IPS-18c (cell line): ENCODE data around the gene NR1H3.
"Not testable (repeated sequence)": the region's sequence is repeated elsewhere in the genome, so short reads cannot be mapped to it uniquely, and the experiment has no call there.

Experiments used
- H3K4me3 ChIP-seq: 2 replicates; pipeline ENCODE4 v1.7.0; 2013; ENCODE audit warnings: low read depth, mild to moderate bottlenecking, low read length, moderate library complexity; ENCODE audit not compliant: insufficient read depth
- H3K9me3 ChIP-seq: one replicate; pipeline ENCODE4 v1.6.1; 2013; ENCODE audit warnings: mild to moderate bottlenecking, low read length, moderate library complexity; ENCODE audit not compliant: control insufficient read depth, insufficient read depth

The NR1H3 gene

DNA sequence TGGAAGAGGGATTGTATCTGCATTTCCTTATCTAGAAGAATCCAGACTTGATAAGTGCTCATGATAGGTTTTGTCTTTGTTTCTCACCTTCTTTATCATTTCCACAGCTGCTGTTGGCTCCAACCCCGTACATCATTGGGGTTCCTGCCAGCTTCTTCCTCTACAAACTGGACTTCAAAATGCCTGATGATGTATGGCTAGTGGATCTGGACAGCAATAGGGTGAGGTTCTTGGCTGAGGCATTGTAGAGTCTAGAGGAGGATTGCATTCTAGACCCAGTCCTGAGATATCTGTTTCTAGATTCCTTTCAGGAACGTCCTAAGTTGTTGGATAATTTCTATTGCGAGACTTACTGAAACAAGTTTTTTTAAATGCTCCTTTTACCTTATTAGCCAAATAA lies 20.3 kb downstream of the NR1H3 start:
- no peak overlapping the region for H3K4me3 ChIP-seq
- no peaks in the 10 kb centered on the region for H3K9me3 ChIP-seq

DNA sequence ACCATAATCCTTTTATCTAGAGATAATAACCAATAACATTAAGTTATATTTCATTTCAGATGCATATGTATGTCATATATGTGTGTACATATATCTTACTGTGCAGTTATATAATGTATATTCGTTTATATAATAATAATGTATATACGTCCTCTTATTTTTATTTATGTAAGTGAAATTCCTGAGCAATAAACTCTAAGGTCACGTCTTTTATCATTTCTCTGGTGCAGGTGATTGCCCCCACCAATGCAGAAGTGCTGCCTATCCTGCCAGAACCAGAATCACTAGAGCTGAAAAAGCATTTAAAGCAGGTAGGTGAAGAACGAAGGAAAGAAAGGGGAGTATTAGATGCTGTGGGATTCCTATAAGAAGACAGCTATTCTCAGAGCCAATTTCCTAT lies 21.0 kb downstream of the NR1H3 start:
- Histone ChIP-seq H3K4me3 (no peak overlapping the region), H3K9me3 (no peaks in the 10 kb centered on the region)

DNA sequence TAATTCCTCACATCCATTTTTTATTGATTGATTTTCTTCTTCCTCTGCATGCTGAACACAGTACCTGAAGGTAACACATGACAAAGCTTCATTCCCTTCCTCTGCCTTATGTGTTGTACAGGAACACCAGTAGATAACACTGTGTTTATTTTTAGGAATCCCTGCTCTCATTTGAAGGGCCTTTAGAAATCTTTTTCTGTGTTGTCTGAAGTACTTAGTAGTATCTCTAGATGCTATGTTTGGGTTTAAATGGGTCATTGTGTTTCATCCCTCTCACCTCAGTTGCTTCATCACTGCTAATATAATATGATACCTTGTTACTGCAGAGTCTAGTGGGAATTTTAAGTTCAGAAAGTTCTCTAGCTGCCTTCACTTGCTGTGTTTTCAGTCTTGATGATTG lies 22.3 kb downstream of the NR1H3 start:
- no peak overlapping the region for H3K4me3 ChIP-seq
- H3K9me3 ChIP-seq: no peaks in the 10 kb centered on the region

DNA sequence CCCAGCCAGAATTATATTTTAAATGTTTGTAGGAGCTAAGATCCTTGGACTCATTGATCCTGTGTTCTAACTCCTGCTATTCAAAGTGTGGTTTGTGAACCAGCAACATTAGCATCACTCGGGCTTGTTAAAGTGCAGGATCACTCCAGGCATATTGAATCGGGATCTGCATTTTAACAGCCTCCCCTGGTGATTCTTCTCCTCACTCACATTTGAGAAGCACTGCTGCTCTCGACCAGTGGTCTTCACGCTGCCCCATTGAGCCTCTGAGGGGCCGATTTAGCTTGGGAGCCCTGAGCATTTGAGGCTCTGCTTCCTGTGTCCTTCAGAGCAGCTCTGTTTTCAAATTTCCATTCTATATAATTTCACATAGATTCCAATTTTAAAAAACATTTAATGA lies 23.1 kb downstream of the NR1H3 start:
- Histone ChIP-seq H3K4me3 (no peak overlapping the region), H3K9me3 (no peaks in the 10 kb centered on the region)

GRCh38 chr11:47282462-47282861 lies 24.7 kb downstream of the NR1H3 start:
- Histone ChIP-seq H3K9me3 (no peaks in the 10 kb centered on the region), H3K4me3 (no peak overlapping the region)

GRCh38 chr11:47284151-47284550 lies 26.4 kb downstream of the NR1H3 start:
- no peaks in the 10 kb centered on the region for H3K9me3 ChIP-seq
- no peak overlapping the region for H3K4me3 ChIP-seq

GRCh38 chr11:47285969-47286770 lies 28.4 kb downstream of the NR1H3 start:
- H3K9me3 ChIP-seq: no peaks in the 10 kb centered on the region

GRCh38 chr11:47288066-47288465 lies 30.3 kb downstream of the NR1H3 start:
- Histone ChIP-seq H3K4me3 (no peak overlapping the region), H3K9me3 (no peaks in the 10 kb centered on the region)

More at GRCh38 chr11:47285969-47286770, 28.4 kb downstream of the NR1H3 start:
- no peak overlapping the region for H3K4me3 ChIP-seq

DNA sequence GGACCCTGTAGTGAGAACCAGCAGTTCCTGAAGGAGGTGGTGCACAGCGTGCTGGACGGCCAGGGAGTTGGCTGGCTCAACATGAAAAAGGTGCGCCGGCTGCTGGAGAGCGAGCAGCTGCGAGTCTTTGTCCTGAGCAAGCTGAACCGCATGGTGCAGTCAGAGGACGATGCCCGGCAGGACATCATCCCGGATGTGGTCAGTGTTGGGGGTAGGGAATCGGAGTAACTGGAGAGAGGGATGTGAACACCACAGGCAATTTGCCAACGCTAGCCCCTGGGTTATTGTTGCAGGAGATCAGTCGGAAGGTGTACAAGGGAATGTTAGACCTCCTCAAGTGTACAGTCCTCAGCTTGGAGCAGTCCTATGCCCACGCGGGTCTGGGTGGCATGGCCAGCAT lies 32.1 kb downstream of the NR1H3 start:
- no peaks in the 10 kb centered on the region for H3K9me3 ChIP-seq
- no peak overlapping the region for H3K4me3 ChIP-seq

DNA sequence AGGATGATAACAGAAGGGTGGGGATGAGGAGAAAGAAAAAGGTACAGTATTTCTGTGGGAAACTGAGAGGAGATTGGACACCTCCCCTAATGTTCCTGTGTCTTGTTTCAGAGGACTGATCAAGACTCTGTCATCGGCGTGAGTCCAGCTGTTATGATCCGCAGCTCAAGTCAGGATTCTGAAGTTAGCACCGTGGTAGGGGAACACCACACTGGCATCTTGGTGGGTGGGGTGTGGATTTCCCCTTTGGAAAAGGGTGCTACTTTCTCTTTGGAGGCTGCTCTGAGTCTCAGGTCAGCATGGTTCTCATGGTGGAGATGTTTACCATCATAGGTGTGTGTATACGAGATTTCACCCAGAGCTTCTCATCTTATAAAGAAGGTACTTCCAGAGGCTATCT lies 37.6 kb downstream of the NR1H3 start:
- Histone ChIP-seq H3K4me3 (no peak overlapping the region), H3K9me3 (no peaks in the 10 kb centered on the region)

GRCh38 chr11:47296045-47296444 lies 38.2 kb downstream of the NR1H3 start:
- Histone ChIP-seq H3K4me3 (no peak overlapping the region), H3K9me3 (no peaks in the 10 kb centered on the region)

DNA sequence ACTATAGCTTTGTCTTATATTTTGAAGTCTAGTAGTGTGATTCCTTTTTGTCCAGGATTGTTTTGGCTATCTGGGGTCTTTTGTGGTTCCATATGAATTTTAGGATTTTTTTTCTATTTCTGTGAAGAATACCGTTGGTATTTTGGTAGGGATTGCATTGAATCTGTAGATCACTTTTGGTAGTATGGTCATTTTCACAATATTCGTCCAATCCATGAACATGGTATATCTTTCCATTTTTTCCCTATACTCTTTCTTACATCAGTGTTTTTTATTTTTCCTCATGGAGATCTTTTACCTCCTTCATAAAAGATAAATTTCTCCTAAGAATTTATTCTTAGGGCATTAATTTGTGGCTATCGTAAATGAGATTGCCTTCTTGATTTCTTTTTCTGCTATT lies 41.3 kb downstream of the NR1H3 start:
- H3K9me3 ChIP-seq: peaks cover 2% of the 10 kb centered on the region
- no peak overlapping the region for H3K4me3 ChIP-seq

GRCh38 chr11:47302853-47303252 lies 45.1 kb downstream of the NR1H3 start:
- Histone ChIP-seq H3K9me3 (peaks cover 2% of the 10 kb centered on the region), H3K4me3 (no peak overlapping the region)

- no peak overlapping the region for H3K4me3 ChIP-seq
- peaks cover 2% of the 10 kb centered on the region for H3K9me3 ChIP-seq
These were observed 48.1 kb downstream of the NR1H3 start for GRCh38 chr11:47305734-47306483.

DNA sequence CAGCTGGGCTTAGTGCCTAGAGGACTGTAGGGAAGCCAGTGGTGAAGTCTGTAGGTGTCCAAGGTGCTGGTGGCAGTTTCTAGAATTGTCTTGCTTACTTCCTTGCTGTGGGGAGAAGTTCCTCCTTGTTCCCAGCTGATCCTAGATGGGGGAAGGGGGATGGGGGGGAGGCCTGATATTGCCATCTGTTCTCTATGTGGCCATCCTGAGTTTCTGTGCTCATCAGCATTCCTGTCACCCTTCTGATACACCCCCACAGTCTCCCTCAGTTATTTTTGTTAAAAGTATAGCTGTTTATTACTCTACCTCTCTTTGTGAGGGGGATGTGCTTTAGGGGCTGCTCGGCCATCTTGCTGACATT lies 48.7 kb downstream of the NR1H3 start:
- Histone ChIP-seq H3K9me3 (peaks cover 2% of the 10 kb centered on the region), H3K4me3 (no peak overlapping the region)

DNA sequence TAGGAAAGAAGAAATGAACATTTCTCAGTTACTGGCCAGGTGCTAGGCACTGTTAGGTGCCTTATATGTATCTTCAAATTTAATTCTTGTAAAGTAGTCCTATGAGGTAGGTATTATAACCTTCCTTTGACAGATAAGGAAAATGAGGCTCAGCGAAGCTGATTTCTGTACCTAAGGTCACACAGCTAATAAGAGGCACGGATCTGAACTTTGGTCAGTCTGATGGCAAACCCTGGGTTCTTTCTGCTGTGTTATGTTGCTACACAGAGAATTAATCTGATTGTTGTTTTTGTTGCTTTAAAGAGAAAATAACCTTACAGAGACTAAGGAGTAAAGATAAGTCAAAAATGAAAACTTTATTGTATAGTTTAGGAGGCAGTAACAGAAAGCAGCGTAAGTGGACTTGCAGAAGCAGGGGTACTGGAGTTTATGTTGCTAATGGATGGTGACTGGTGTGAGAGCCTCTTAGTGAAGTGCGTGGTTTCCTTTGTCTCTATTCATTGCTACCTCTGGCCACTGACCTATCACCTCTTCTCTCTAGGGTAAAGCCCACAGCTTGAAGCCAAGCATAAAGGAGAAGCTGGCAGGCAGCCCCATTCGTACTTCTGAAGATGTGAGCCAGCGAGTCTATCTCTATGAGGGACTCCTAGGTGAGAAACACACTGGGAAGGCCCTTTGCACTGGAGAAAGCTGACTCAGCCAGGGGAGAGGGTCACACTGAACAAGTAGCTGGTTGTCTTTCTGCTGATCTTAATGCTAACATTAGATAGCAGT lies 50.4 kb downstream of the NR1H3 start:
- Histone ChIP-seq H3K9me3 (no peaks in the 10 kb centered on the region), H3K4me3 (no peak overlapping the region)

DNA sequence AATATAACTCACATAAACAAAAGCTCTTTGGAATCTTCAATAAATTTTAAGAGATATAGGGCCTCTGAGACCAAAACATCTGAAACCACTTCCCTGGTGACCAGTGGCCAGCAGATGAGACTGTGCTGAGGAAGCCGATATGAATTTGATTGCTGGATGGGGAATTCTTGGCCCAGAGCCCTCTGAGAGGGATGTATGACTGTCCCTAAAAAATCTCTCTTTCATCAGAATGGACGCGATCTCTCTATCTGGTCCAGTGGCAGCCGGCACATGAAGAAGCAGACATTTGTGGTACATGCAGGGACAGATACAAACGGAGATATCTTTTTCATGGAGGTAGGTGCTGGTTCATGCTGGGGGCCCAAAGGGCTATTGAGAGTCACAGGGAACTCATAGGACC lies 57.2 kb downstream of the NR1H3 start:
- Histone ChIP-seq H3K9me3 (no peaks in the 10 kb centered on the region), H3K4me3 (no peak overlapping the region)

DNA sequence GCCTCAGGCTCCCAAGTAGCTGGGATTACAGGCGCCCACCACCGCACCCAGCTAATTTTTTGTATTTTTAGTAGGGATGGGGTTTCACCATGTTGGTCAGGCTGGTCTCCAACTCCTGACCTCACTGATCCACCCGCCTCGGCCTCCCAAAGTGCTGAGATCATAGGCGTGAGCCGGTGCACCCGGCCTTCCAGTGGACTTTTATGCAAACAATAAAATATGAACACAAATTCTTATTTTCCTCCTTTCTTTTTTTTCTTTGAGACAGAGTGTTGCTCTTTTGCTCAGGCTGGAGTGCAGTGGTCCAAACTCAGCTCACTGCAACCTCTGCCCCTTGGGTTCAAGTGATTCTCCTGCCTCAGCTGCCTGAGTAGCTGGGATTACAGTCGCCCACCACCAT lies 58.7 kb downstream of the NR1H3 start:
- not testable (repeated sequence) for H3K9me3 ChIP-seq, H3K4me3 ChIP-seq
